VCaP (cell line): ENCODE measurements around the gene PPP6R3.

Experiments used
- H3K27ac ChIP-seq: fragments of 450-650 bp; 2 replicates; pipeline ENCODE4 v1.5.1; 2017
- CTCF ChIP-seq: fragments of 450-650 bp; conservative IDR thresholded peaks from 2 replicates; pipeline ENCODE4 v1.5.1; 2017; ENCODE audit warnings: mild to moderate bottlenecking, moderate library complexity

PPP6R3 gene

GRCh38 chr11:68416070-68416578 lies 44.4 kb upstream of the PPP6R3 start:
- TF ChIP-seq CTCF: no peak
- H3K27ac ChIP-seq: no peak overlapping the region

- no peak for TF ChIP-seq CTCF
- H3K27ac ChIP-seq: no peak overlapping the region
Measured at GRCh38 chr11:68418648-68419047, 41.9 kb upstream of the PPP6R3 start.

GRCh38 chr11:68420171-68420570 lies 40.4 kb upstream of the PPP6R3 start:
- H3K27ac ChIP-seq: no peak overlapping the region
- no peak for TF ChIP-seq CTCF

- no peak overlapping the region for H3K27ac ChIP-seq
- TF ChIP-seq CTCF: no peak
Measured at GRCh38 chr11:68423481-68423880, 37.1 kb upstream of the PPP6R3 start.

GRCh38 chr11:68424101-68424632 lies 36.4 kb upstream of the PPP6R3 start:
- TF ChIP-seq CTCF: no peak

GRCh38 chr11:68424981-68425865 lies 35.3 kb upstream of the PPP6R3 start:
- no peak overlapping the region for H3K27ac ChIP-seq
- no peak for TF ChIP-seq CTCF

More at GRCh38 chr11:68424101-68424632, 36.4 kb upstream of the PPP6R3 start:
- no peak overlapping the region for H3K27ac ChIP-seq

- TF ChIP-seq CTCF: no peak
Measured at GRCh38 chr11:68425866-68426380, 34.6 kb upstream of the PPP6R3 start.

More at GRCh38 chr11:68425866-68426380, 34.6 kb upstream of the PPP6R3 start:
- H3K27ac ChIP-seq: no peak overlapping the region
